Stimulated activated CD4-positive, alpha-beta T cell treated with anti-CD3 and anti-CD28 coated beads, Interleukin-2, amount 100 ng/mL, for 4 hours (primary cell): ENCODE measurements around the gene CFAP298.
A peak's percentile ranks its signal among the peaks of the same experiment; 100 is the strongest.
"Not testable (repeated sequence)": the region's sequence is repeated elsewhere in the genome, so short reads cannot be mapped to it uniquely, and the experiment has no call there.

ENCODE experiments used
- DNase-seq: peaks from one replicate; pipeline ENCODE4 v3.0.0-alpha.2; 2020; ENCODE audit warnings: low read depth

CFAP298 gene

DNA sequence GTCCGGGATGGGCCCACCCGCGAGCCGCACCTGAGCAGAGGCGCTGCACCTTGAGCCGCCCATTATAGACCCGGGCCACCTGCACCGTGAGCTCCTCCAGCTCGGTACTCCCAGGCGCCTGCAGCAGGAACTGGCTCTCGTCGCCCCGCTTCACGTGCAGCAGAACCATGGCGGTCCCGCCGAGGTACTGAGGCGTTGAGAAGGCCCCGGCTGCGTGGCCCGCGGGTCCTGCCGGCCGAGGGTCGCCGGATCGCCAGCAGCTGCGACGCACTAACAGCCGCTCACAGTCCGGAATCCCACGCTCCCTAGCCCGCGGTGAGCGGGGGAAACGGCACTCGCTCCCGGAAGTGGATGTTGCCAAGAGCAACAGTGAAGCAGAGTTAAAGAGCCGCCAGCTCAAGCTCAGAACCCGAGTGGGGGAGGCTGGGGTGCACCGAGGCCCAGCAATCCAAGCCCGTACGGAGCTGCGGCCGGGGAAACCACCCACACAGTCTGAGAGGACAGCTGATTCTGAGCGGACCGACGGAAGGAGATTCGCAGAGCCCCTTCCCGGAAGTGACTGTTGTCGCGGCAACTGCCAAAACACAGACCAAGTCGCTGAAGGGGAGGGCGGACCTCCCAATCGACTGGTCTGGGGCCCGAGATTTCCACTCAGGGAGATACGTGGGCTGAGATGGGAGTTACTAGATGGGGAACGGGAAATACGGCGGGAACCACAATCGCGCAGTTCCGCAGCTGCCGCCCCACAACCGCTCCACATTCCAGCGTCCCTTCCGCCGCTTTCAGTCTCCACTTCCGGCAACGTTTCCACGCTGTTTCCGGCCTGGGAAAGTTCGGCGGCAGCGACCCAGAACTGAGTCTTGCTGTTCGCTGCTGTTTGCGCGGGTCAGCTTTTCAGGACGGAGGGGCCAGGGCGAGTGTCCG lies at the start of gene CFAP298:
CFAP298 (minus strand) TSS at position 303 of the 924 bp plus-strand sequence; CDS start at position 169, 134 bp downstream.
- peak; percentile 72 for DNase-seq

DNA sequence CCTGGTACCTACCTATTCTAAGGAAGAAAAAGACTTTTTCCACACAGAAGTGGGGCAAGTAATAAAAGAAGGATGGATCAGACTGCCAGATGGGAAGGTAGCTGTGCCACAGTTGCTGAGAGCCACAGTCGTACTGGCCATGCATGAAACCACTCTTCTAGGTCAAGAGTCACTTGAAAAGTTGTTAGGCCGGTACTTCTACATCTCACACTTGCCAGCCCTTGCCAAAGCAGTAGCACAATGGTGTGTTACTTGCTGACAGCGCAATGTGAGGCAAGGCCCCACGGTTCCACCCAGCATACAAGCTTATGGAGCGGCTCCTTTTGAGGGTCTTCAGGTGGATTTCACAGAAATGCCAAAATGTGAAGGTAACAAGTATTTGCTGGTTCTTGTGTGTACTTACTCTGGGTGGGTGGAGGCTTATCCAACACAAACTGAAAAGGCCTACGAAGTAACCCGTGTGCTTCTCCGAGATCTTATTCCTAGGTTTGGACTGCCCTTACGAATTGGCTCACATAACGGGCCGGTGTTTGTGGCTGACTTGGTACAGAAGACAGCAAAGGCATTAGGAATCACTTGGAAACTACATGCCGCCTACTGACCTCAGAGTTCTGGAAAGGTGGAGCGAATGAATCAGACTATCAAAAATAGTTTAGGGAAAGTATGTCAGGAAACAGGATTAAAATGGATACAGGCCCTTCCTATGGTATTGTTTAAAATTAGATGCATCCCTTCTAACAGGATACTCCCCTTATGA lies 49.0 kb upstream of the CFAP298 start:
- DNase-seq, result not testable (repeated sequence)

DNA sequence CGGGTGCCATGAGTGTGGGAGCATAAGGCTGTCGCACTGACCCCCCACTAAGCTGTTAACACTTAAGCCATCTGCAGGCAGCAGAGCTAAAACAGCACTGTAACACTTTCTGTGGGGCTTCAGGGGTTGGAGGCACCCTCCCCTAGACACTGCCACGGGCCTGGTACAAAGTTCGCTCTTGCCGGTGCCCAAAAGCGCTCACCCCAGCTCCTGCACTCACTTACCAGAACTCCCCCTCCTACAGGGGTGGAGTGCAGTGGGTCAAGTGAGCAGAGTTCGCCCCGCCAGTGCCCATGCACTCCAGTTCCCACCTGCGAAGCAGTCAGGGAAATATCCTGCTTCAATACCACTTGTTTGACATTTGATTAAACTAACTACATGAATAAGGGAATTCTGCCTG lies 46.3 kb upstream of the CFAP298 start:
- no peak for DNase-seq

DNA sequence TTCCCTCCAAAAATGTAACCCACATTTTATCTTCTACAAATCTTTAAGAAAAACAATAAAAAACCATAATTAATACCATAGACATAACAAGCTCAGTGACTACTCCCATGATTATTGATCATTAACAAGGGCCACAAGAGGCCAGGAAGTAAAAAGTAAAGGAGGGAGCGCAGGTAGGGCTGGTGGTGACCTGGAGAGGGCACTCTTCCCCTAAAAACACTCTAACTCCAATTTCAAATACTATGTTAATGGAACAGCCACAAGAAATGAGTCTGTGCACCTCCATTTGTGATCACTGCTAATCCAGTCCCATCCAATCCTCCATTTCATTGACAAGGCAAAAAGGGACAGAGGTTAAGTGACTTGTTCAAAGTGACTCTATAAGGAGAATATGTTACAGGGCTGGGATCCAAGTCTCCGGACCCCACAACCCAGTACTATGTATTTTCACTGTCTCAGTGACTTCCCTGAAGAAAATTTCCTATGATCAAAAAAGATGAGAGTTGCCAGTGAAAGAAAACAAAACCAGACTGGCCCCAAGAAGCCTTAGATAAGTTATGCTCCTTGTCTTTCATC lies 41.2 kb upstream of the CFAP298 start:
- peak; percentile 3 for DNase-seq

DNA sequence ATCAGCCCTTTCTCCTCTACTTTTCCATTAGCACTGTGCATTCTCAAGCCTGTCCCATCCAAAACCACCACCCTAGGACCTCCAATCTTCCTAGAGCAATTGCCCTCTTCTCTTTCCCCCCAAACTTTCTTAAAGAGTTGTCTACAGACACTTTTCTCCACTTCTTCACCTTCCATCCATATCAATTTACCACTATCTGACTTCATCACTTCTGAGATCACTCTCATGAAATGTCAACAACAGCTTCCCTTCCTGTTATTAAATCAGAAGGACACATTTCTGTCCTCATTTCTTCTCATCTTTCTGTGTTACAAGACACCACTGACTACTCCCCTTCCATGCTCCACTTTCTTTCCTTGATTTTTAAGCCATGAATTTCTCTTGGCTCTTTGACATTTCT lies 36.0 kb upstream of the CFAP298 start:
- DNase-seq, result no peak

GRCh38 chr21:32645261-32646182 lies 33.3 kb upstream of the CFAP298 start:
- DNase-seq, result no peak

DNA sequence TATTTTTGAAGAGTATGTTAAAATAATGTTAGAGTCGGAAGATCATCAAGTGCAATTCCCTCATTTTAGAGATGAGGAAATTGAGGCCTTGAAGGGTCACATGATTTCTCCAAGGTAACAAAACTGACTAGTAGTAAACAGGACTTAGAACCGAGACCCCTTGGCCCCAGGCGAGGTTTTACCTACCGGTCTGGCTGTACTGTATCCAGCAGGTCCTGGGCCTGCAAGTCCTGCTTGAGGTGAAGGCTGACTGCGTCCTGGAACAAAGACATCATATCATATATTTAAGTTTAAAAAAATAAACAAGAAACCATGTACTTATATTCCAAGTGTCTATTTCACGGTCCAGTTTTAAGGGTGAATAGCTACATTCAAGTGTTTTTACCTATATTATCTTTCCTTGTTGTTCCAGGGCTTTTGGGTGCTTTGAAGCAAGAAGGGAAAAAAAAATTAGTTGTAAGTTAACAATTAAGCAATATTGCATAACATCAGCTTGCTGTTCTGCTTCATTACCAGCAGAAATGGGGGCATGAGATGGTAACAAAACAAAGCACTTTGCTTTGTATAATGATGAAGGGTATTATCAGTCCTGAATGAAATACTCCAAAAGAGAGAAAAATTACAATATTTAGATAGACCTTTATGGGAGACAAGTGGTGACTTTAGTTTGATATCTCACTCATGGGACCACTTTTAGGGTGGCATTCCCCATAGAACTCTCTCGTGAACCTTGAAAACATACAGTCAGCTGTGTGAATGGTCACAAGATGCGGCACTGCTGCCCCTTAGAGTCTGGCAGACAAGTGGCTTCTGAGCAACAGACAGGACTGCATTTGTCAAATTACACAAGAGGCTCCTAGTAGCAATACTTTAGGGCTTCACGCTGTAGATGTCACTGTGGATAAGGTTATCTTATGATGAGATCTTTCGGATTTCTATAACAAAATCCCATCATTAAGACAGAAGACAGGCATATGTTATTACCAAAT lies 29.8 kb upstream of the CFAP298 start:
- no peak for DNase-seq

GRCh38 chr21:32626621-32627196 lies 14.5 kb upstream of the CFAP298 start:
- no peak for DNase-seq

- not testable (repeated sequence) for DNase-seq
Observed at GRCh38 chr21:32618218-32618617, 6.0 kb upstream of the CFAP298 start.

DNA sequence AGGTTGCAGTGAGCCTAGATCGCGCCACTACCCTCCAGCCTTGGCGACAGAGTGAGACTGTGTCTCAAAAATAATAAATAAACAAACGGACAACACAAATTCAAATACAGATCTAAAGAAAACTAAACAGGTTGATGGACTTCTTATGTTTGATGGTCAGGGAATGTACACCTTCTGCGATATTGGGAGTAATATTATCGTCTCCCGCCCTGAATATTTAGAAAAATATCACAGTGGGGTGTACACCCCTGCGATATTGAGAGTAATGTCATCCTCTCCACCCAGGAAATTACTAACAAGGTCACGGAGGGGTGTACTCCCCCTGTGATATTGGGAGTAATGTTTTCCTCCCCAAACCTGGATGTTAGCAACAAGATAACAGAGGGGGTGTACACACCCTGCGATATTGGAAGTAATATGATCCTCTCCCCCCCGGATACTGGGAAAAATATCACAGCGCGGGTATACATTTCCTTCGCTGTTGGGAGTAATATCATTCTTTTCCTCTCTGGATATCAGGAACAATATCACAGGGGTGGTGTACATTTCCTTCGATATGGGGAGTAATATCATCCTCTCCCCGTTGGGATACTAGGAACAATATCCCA lies 1.4 kb upstream of the CFAP298 start:
- DNase-seq, result no peak

DNA sequence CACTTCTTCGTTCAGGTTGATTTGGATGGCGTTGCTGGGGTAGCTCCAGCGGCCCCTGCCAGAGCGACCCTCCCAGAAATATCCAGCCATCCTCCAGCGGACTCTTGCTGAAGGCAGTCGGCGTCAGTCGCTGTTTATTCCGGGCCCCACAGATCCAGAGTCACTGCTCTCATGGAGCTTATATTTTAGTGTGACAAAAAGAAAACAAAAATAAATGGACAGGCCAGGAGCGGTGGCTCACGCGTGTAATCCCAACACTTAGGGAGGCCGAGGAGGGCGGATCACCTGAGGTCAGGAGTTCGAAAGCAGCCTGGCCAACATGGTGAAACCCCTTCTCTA lies 791 bp upstream of the CFAP298 start:
- DNase-seq, result no peak

DNA sequence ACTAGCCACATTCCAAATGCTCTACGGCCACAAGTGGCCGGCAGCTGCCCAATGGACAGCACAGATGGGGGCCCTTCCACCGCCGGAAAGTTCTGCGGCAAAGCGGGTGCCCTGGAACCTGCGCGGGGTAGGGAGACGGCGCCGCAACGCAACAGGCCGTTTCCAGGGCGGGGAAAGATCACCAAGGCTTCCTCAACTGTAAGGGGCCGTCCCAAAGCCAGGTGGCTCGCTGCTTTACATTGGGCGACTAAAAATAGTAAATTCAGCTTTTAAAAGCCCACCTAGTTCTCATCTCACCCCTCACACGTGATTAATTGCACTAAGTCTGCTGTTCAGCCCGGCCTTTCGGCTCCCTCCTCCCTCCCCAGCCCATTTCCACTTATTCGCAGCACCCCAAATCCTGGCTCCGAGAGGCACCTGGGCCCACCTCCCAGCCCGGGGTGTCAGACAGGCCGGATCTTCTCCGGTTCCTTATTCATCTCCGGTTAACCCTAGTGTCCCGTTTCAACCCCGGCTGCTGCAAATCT lies 643 bp downstream of the CFAP298 start:
- DNase-seq, result peak; percentile 10

GRCh38 chr21:32610940-32611339 lies 1.2 kb downstream of the CFAP298 start:
- not testable (repeated sequence) for DNase-seq

GRCh38 chr21:32608851-32609250 lies 3.3 kb downstream of the CFAP298 start:
- no peak for DNase-seq

DNA sequence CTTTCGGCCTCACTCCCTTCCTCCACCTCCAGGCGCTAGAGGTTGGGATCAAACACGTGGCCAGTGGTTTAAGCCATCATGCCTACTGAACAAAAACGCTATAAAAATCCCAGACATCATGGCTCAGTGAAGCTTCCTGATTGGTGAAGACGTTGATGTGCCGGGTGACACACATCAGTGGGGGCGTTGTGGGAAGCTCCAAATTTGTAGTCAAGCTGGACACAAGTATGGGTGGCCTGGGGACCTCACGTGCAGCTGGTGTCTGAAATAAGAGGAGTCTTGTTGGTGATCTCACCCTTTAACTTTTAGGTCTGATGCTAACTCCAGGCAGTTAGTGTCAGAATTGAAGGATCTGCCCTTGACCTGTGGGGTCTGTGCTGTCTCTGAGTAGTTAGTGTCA lies 6.7 kb downstream of the CFAP298 start:
- no peak for DNase-seq

DNA sequence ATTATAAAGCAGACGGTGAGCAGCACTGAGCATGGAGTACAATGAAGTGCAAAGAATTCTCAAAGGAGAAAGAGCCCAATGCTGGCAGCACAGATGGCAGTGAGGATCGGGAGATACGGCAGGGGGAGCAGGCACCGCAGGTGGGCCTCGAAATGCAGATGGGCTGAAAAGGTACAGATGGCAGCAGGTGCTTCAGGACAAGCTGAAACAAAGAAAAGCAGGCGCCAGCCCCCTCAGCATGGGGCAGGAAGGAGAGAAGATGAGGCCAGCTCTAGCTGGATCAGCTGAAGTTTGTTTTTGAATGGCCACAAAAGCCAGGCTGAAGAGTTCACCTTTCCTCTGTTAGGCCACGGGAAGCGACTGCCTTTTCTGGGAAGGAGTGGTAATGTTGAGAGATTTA lies 7.7 kb downstream of the CFAP298 start:
- no peak for DNase-seq

- DNase-seq, result no peak
Observed at GRCh38 chr21:32603131-32603530, 9.0 kb downstream of the CFAP298 start.

DNA sequence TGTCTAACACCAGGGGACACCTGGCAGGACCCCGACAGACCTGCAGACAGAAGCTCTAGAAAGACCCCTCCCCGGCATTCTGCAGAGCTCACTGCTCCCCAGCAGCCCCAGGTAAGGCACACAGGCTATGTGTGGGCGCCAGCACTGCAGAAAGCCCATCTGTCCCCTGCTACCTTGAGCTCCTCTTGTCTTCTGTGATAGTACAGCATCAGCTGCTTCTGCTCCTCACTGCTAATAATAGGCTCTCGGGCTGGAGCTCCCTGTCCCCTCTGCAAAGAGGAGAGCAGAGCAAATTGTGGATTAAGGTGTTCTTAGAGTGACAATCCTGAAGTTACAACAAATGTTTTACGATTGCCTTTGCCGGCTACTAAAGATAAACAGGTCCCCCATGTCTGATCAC lies 10.1 kb downstream of the CFAP298 start:
- no peak for DNase-seq

DNA sequence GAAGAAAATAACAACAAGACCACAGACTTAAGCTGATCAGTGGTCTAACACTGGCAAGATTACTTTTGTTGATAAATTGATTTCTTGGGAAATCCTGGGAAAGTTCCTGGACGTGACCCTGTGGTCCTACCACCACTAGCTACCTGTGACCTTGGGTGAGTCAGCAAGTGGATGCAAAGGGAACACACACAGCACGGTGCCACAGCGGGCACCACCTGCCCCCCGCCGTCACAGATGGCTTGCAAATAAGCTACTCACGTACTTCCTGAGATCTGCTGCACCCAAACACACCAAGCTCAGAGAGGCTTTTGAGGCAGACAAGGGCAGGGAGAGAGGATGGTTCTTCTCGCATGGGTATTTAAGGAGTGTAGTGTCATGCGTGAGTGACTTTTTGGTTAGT lies 12.7 kb downstream of the CFAP298 start:
- DNase-seq, result no peak
